Endothelial cell of umbilical vein (primary cell): ENCODE measurements around the gene CDH23. TPM values are rescaled to one million over a fixed set of nuclear protein-coding genes. Genes with fewer than 3 reads are reported as not detected.

Experiments used
- BruUV-seq: library from RNA; stranded (reverse); fragments of 400-500 nt; replicated peaks from 2 replicates; lab custom pipeline; 2021; lab: Mats Ljungman, UMichigan
- CTCF ChIA-PET: fragments of 300-600, 350-600 bp; sonication (Branson Sonifier 250); formaldehyde crosslinking; loops from one replicate; lab custom pipeline; 2021; ENCODE audit warnings: antibody characterized with exemption, inconsistent platforms; lab: Charles Lee
- POLR2A ChIA-PET: fragments of 300-600, 350-600 bp; sonication (Branson Sonifier 250); formaldehyde crosslinking; loops from one replicate; lab custom pipeline; 2021; ENCODE audit warnings: antibody characterized with exemption, inconsistent platforms; lab: Charles Lee
- DNase-seq: peaks from one replicate; pipeline ENCODE4 v3.0.0-alpha.2; 2011; ENCODE audit warnings: low read depth, low spot score
- FAIRE-seq: peaks from 2 replicates; lab custom pipeline; 2011; peaks lifted over from hg19 to GRCh38; lab: Jason Lieb, UNC
- H2AFZ ChIP-seq: 2 replicates; pipeline ENCODE4 v1.6.0; 2012; ENCODE audit warnings: low read depth, low read length, control low read depth, inconsistent platforms
- H3K27ac ChIP-seq: 2 replicates; pipeline ENCODE4 v1.5.1; 2011; ENCODE audit warnings: low read depth, mild to moderate bottlenecking, control low read depth, low read length, moderate library complexity; ENCODE audit not compliant: insufficient read depth
- H3K27me3 ChIP-seq, 2 experiments: 2 replicates each; pipeline versions ENCODE4 v1.6.0 to v1.6.1; 2011; ENCODE audit warnings: low read length in 2 of 2, mixed read lengths in 1 of 2; ENCODE audit not compliant: control insufficient read depth in 2 of 2, insufficient read depth in 2 of 2
- H3K36me3 ChIP-seq, 2 experiments: 2 replicates in 1 of 2; 3 replicates in 1 of 2; pipeline ENCODE4 v1.5.1; 2011; ENCODE audit warnings: low read length in 2 of 2, mild to moderate bottlenecking in 1 of 2, moderate library complexity in 1 of 2; ENCODE audit not compliant: control insufficient read depth in 2 of 2, insufficient read depth in 2 of 2; ENCODE audit errors: extremely low read depth in 1 of 2
- H3K4me1 ChIP-seq: 3 replicates; pipeline ENCODE4 v1.5.1; 2011; ENCODE audit warnings: mild to moderate bottlenecking, low read length; ENCODE audit not compliant: control insufficient read depth, insufficient read depth; ENCODE audit errors: extremely low read depth
- H3K4me2 ChIP-seq: 2 replicates; pipeline ENCODE4 v1.6.1; 2011; ENCODE audit warnings: low read length, control low read depth, mixed read lengths; ENCODE audit not compliant: insufficient read depth
- H3K4me3 ChIP-seq, 3 experiments: fragments of 200-600 bp in 1 of 3; sonication (generic), shearing (Covaris generic) in 1 of 3; replicated peaks in 1 of 3; 2 replicates each; pipeline ENCODE4 v1.5.1; 2011 to 2016; ENCODE audit warnings: control low read depth in 3 of 3, low read length in 3 of 3, mild to moderate bottlenecking in 2 of 3, inconsistent platforms in 1 of 3, low read depth in 1 of 3, moderate library complexity in 1 of 3; ENCODE audit not compliant: insufficient read depth in 1 of 3
- H3K79me2 ChIP-seq: 2 replicates; pipeline ENCODE4 v1.6.0; 2012; ENCODE audit warnings: low read length, inconsistent platforms; ENCODE audit not compliant: control insufficient read depth, insufficient read depth
- H3K9ac ChIP-seq: replicated peaks from 2 replicates; pipeline ENCODE3; 2011; ENCODE audit warnings: low read length, control low read depth; ENCODE audit not compliant: insufficient read depth; ENCODE audit errors: extremely low read depth
- H3K9me1 ChIP-seq: replicated peaks from 3 replicates; pipeline ENCODE4 v1.6.0; 2011; ENCODE audit warnings: mild to moderate bottlenecking, low read length; ENCODE audit not compliant: control insufficient read depth, insufficient read depth; ENCODE audit errors: extremely low read depth
- H3K9me3 ChIP-seq: replicated peaks from 2 replicates; pipeline ENCODE4 v1.5.1; 2012; ENCODE audit warnings: low read length, inconsistent platforms; ENCODE audit not compliant: control insufficient read depth, insufficient read depth
- H4K20me1 ChIP-seq: replicated peaks from 2 replicates; pipeline ENCODE3; 2011; ENCODE audit warnings: mild to moderate bottlenecking, low read length; ENCODE audit not compliant: control insufficient read depth, insufficient read depth; ENCODE audit errors: extremely low read depth
- EZH2 ChIP-seq: IDR thresholded peaks from 2 replicates; pipeline ENCODE4 v1.6.1; 2012; ENCODE audit warnings: borderline replicate concordance, low read depth, mild to moderate bottlenecking, moderate library complexity, low read length, inconsistent platforms; ENCODE audit not compliant: severe bottlenecking
- FOS ChIP-seq: IDR thresholded peaks from 2 replicates; pipeline ENCODE4 v1.6.1; 2011; ENCODE audit warnings: mild to moderate bottlenecking, low read length, moderate library complexity, borderline replicate concordance; ENCODE audit not compliant: insufficient read depth
- GATA2 ChIP-seq: IDR thresholded peaks from 2 replicates; pipeline ENCODE4 v1.7.0; 2011; ENCODE audit warnings: low read depth, mild to moderate bottlenecking, moderate library complexity, mixed read lengths, low read length; ENCODE audit not compliant: insufficient read length, insufficient read depth
- JUN ChIP-seq: IDR thresholded peaks from 2 replicates; pipeline ENCODE4 v1.6.1; 2011; ENCODE audit warnings: borderline replicate concordance, low read depth; ENCODE audit not compliant: insufficient read length, insufficient read depth
- MYC ChIP-seq: IDR thresholded peaks from one replicate; pipeline ENCODE4 v1.6.1; 2011; ENCODE audit warnings: mild to moderate bottlenecking, low read depth, low read length
- POLR2A ChIP-seq: IDR thresholded peaks from 2 replicates; pipeline ENCODE4 v1.6.1; 2012; ENCODE audit warnings: low read depth, mild to moderate bottlenecking, control low read depth, low read length
- POLR2AphosphoS5 ChIP-seq: IDR thresholded peaks from 2 replicates; pipeline ENCODE4 v1.6.1; 2012; ENCODE audit warnings: low read depth, mild to moderate bottlenecking, control low read depth, low read length, moderate library complexity; ENCODE audit not compliant: insufficient read depth
- dilution Hi-C: fragments of 300-500 bp; cut with MboI; formaldehyde crosslinking; loops from one replicate; pipeline ENCODE4 v1.15.0; 2019; ENCODE audit warnings: low sequenced_read_pairs; ENCODE audit not compliant: extremely low pct_ligation_motif_present
- intact Hi-C: fragments of 100-400 bp; cut with micrococcal nuclease; formaldehyde crosslinking; loops from one replicate; pipeline ENCODE4 v1.10.0; 2022
- polyA plus RNA-seq, 4 experiments: library from polyadenylated mRNA; depleted of rRNA in 3 of 4; stranded (reverse) in 3 of 4; unstranded in 1 of 4; fragments of >200 nt; gene quantifications; 2 replicates each; pipeline versions ENCODE4 v1.2.1 to v1.2.3, GENCODE V29; 2011 to 2012; ENCODE audit warnings: missing spikeins in 1 of 4
- total RNA-seq: library from RNA; stranded (reverse); gene quantifications from 2 replicates; pipeline ENCODE4 v1.2.3, GENCODE V29; 2021
- TF ChIP-seq, protein P1 (sequence below): IDR thresholded peaks from 2 replicates; pipeline ENCODE4 v1.6.1; 2011; ENCODE audit not compliant: insufficient read depth, insufficient read length
- TF ChIP-seq, protein P2 (sequence below), 2 donors: IDR thresholded peaks; 1 replicate in 1 of 2; 2 replicates in 1 of 2; pipeline ENCODE4 v1.5.1; 2011; ENCODE audit warnings: low read length in 2 of 2, mild to moderate bottlenecking in 2 of 2, moderate library complexity in 2 of 2, control low read depth in 1 of 2, inconsistent platforms in 1 of 2, low read depth in 1 of 2; ENCODE audit not compliant: insufficient read depth in 1 of 2; ENCODE audit errors: extremely low read depth in 1 of 2

Gene CDH23
- total and polyA plus RNA-seq, 2 donors (not counting 3 experiments of a cell fraction or from before 2014, with no cell fraction given): not detected

DNA sequence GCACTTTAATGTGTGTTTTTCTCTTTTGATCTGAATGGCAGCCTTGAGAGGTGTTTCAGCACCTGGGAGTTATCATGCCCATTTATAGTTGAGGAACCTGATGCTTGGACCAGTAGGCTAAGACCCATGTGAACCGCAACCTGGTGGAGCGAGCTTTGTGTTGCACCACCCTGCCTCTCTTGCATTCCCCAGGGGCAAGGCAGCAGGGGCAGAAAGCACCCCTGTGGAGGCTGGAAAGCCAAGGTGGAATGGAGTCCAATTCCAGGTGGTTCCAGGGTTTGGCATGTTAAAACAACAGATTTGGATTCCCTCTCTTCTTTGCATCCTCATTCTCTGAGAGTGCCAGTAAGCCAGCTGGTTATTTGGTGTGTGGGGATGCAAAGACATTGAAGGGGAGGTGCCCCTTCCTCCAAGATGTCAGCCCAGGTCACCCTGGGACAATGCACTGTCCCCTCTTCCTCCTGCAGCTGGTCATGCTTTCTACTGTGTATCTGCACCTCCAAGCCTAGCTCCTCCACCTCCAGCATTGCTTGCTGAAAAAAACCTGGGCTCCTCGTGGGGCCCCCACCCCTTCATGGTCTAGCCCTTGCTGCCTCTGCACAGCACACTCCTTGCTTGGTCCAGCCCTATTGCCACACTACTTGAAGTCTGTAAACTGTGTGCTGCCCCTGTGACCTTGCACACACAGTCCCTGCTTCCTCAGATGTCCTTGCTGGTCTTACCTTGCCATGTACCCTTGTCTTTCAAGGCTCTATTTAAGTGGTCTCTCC is 5.6 kb upstream of the CDH23 start:
- Histone ChIP-seq H3K9me3 (no peaks in the 10 kb centered on the region), H3K9ac (no peak overlapping the region), H3K27me3 (peaks cover 28 to 43% of the 10 kb centered on the region in 2 experiments), H3K79me2 (no peaks in the 10 kb centered on the region), H2AFZ (no peak overlapping the region), H3K9me1 (no peaks in the 10 kb centered on the region), H4K20me1 (no peaks in the 10 kb centered on the region), H3K4me1 (no peaks in the 10 kb centered on the region), H3K4me2 (no peak overlapping the region), H3K4me3 (no peak overlapping the region), H3K27ac (no peak overlapping the region), H3K36me3 (no peaks in the 10 kb centered on the region)
- TF ChIP-seq, protein P1, sequence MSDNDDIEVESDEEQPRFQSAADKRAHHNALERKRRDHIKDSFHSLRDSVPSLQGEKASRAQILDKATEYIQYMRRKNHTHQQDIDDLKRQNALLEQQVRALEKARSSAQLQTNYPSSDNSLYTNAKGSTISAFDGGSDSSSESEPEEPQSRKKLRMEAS: no peak
- TF ChIP-seq, protein P2, sequence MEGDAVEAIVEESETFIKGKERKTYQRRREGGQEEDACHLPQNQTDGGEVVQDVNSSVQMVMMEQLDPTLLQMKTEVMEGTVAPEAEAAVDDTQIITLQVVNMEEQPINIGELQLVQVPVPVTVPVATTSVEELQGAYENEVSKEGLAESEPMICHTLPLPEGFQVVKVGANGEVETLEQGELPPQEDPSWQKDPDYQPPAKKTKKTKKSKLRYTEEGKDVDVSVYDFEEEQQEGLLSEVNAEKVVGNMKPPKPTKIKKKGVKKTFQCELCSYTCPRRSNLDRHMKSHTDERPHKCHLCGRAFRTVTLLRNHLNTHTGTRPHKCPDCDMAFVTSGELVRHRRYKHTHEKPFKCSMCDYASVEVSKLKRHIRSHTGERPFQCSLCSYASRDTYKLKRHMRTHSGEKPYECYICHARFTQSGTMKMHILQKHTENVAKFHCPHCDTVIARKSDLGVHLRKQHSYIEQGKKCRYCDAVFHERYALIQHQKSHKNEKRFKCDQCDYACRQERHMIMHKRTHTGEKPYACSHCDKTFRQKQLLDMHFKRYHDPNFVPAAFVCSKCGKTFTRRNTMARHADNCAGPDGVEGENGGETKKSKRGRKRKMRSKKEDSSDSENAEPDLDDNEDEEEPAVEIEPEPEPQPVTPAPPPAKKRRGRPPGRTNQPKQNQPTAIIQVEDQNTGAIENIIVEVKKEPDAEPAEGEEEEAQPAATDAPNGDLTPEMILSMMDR (IDR thresholded peaks at IDR 0.05; ENCODE audit: extremely low read depth in 1 of 2, insufficient read depth in 1 of 2, low read depth in 1 of 2, low read length in 2 of 2): no peak
- TF ChIP-seq EZH2 (no peak), POLR2AphosphoS5 (no peak), MYC (no peak), FOS (no peak), GATA2 (no peak), POLR2A (no peak), JUN (no peak)
- intact Hi-C loops: no loop called here
- ChIA-PET CTCF (interaction anchor here (1.6 kb wide), 1 partner anchor 35 kb away, joined by 3 read pairs; no protein-coding TSS in a partner anchor), POLR2A (no interaction called here)
- dilution Hi-C loops: no loop called here
- no TSS peak for BruUV-seq
- DNase-seq: no peak
- no peak for FAIRE-seq
